GM21447 (cell line): Measurements from ENCODE around the gene PGAM2.

Experiments used
- ATAC-seq: cut with Tn5 transposase; IDR thresholded peaks from one replicate; pipeline ENCODE4 v1.9.1; 2021; ENCODE audit not compliant: unreplicated experiment

The PGAM2 gene

DNA sequence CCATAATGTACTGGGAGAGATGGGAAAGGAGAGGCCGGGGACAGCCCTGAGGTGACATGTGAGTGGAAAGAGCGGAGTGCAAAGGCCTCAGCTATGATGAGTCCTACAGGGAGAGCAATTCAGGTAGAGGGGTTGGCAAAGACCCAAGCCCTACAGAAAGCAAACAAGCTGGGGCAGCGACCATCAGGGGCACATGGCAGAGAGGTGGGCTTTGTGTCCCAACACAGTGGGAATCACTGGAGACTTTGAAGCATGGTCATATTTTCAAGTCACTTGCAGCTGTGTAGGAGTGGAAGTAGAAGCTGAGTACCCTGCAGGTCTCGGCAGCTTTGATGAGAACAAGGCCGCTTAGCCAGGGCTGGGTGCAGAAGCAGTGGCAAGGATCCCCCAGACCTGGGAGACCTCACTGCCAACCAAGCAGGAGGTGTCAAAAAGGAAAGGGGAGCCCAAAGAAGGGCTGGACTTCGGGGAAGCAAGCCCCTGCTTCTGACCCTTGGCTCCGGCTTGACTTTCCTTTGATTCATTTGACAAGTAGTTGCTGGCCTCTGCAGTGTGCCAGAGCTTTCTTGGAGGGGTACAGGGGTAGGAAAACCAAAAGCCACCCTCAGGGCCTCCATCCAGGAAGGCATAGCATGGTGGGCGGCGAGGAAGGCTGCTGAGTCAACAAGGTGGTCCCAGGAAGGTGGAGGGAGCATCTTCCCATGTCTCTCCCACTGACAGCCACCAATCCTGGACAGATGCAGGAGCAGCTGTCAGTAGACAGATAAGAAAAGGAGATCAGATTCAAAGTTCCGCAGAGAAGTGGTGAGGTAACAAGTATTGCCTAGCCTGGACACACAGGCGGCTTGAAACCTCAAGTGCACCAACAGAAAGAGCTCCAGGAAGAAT is 1.9 kb upstream of the PGAM2 start:
- ATAC-seq = no peak

DNA sequence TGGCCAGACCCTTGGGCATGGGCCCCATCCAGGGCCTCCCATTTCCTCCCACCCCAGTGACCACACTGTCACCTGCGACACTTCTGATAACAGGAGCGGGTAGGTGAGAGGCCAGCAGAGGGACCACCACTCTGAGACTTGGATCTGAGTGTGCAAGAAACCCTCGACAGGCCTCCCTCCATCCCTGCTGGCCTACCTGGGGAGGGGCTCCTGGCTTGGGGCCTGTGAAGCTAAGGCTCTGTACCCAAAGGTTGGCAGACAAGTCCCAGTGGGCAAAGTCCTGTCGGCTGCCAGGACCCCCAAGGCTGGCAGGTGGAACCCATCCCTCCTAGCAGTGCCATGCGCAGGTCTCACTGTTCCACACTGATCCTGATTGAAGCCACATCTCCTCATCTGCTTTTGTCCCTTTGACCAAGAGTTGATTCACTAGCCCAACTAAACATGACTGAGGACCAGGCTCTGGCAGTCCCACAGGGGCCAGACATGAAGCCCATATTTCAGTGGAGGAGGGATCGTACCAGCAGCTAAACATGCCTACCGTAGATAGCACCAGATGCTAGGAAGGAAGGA is 1.2 kb upstream of the PGAM2 start:
- ATAC-seq = no peak

DNA sequence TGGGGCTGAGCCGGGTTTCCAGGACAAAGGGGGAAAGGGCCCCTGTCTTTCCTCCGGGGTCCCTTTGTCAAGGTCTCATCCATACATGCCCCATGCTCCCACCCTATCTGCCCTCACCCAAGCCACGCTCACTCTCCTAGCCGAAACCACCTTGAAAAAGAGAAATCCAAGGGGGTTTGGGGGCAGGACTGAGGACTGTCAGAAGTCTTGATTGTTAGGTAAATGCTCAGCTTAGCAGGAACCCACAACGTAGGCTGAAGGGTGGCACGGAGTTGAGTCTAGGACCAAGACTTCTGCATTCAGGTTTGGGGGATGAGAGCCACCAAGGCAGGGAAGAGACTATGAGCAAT is 719 bp upstream of the PGAM2 start:
- ATAC-seq = no peak

GRCh38 chr7:44064791-44065430 is 456 bp downstream of the PGAM2 start:
- ATAC-seq = no peak

DNA sequence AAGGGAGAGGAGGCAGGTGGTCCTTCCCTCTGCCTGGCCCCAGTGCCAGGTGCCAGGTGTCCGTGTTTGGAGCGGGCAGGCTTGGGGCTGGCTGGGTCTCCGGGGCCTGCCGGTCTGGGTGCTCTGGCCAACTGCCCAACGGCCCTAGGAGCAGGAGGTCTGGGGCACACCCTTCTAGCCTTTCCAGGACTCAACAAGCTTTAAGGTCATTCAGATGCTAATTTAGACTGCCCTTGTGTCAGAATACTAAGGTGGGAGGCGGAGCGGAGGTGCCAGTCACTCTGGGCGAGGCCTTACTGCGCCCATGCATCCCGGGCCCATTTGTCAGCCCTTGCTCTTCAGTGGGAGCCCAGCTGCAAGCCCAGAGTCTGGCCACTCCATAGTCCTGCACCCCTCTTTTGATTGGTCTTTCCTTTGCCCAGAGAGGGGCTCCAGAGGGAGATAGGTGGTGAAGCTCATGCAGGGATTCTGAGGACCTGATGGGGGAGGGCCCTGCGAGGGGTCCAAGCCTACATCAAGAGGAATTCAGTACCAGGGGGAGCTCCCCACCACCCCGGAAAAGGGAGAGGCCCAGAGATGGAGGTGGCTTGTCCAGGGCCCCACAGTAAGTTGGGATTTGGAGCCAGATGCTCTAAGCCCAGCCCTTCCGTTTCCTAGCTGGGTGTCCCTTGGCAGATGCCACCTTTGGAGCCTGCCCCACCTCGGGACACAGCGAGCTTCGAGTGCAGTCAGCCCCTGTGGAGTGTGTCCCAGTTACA is 1.3 kb downstream of the PGAM2 start:
- ATAC-seq = no peak

DNA sequence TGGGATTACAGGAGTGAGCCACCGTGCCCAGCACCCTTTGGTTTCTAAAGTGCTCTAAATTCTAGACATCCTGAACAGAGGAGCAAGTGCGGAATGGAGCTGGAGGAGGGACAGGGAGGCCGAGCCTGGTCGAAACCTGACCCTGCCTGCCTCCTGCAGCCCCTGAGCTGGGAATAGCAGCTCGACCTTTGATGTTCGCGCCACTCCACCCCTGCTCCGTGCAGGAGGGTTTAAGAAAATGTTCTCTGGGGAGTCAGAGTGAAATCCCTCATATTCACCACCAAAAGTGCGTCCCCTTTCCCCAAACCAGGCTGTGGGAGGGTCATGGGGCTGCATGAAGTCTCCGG is 1.8 kb downstream of the PGAM2 start:
- no peak for ATAC-seq

DNA sequence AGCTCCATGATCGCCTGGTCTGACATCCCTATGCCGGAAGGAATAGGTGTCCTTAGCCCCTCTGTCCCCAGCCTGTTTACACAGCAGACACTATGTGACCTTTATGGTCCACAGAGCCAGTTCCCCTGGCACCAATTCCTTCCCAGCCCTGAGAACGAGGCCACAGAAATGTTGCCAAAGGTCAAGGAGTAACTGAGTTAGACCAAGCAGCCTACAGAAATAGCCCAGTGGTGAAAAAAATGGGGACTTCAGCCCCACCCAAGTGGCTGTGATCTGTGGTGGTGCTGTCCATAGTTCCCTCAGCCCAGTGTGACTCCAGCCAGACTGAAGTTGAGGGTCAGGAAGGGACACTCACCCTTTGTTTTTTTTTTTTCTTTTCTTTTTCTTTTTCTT is 2.5 kb downstream of the PGAM2 start:
- no peak for ATAC-seq

- ATAC-seq = no peak
Observed at GRCh38 chr7:44062180-44062902, 3.0 kb downstream of the PGAM2 start.

GRCh38 chr7:44061645-44062179 is 3.7 kb downstream of the PGAM2 start:
- no peak for ATAC-seq

DNA sequence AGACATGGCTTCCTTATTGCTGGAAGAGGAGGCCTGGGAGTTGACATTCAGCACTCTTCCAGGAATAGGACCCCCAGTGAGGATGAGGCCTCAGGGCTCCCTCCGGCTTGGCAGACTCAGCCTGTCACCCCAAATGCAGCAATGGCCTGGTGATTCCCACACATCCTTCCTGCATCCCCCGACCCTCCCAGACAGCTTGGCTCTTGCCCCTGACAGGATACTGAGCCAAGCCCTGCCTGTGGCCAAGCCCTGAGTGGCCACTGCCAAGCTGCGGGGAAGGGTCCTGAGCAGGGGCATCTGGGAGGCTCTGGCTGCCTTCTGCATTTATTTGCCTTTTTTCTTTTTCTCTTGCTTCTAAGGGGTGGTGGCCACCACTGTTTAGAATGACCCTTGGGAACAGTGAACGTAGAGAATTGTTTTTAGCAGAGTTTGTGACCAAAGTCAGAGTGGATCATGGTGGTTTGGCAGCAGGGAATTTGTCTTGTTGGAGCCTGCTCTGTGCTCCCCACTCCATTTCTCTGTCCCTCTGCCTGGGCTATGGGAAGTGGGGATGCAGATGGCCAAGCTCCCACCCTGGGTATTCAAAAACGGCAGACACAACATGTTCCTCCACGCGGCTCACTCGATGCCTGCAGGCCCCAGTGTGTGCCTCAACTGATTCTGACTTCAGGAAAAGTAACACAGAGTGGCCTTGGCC is 4.3 kb downstream of the PGAM2 start:
- no peak for ATAC-seq

DNA sequence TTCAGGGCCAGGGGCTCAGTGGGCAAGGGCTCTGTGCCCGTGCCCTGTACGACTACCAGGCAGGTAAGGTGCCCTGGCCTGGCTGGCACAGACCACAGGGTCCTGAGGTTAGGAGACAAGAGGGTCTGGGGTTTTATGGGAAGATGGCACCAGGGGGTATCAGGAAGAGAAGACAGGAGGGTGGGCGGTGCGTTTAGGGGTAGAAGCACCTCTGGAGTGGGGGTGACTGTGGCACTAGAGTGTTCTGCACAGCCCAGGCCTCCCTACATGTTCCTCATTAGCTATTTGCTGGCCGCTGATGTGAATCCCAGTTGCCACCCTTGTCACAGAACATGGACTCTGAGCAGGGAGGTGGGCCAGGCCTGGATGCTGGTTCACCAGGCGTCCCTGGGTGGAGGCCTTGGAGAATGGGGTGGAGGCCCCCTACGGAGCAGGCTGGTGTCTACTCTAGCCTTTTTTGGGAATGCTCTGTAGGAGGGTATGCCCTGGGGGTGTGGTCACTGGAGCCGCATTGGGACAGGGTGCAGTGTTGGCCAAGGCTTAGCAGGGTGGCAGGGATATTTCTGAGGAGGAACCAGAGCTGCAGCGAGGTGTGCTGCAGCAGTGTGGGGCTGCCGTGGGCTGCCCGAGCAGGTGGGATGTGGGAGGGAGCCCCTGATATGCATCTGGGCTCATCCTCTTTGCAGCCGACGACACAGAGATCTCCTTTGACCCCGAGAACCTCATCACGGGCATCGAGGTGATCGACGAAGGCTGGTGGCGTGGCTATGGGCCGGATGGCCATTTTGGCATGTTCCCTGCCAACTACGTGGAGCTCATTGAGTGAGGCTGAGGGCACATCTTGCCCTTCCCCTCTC is 5.0 kb downstream of the PGAM2 start:
- no peak for ATAC-seq

- ATAC-seq = no peak
Observed at GRCh38 chr7:44059219-44060090, 5.9 kb downstream of the PGAM2 start.

GRCh38 chr7:44058759-44059218 is 6.6 kb downstream of the PGAM2 start:
- ATAC-seq = no peak

DNA sequence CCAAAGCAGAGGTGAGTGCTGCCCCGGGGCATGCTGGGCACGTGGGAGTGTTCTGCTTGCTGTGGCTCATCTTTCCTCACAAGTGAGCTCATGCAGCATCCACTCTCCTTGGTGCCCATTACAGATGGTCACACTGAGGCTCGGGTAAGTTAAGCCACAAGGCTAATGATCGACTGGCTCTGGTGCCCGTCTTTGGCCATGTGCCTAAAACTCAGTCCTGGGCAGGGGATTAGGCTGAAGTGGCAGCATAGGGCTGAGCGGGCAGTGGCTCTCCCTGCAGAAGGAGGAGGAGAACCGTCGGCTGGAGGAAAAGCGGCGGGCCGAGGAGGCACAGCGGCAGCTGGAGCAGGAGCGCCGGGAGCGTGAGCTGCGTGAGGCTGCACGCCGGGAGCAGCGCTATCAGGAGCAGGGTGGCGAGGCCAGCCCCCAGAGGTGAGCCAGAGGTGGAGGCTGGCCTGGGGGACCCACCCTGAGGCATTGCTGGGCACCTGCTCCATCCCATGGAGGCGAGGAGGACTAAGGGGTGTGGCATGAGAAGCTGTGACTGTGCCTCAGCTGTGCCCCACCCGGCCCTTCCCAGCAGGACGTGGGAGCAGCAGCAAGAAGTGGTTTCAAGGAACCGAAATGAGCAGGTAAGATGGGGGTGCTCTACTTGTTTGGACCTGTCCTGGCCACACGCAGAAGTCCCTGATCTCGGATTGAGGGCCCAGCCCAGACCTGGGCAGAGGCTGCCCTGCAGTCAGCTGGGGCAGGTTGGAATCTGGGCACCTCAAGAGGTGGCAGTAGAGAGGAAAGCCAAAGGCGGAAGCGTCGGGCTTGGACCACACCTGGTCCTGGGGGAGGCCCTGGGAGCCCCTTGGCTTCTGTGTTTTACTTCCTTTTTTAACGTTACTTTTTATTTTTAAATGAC is 7.3 kb downstream of the PGAM2 start:
- ATAC-seq = no peak

- no peak for ATAC-seq
Observed at GRCh38 chr7:44057181-44057848, 8.1 kb downstream of the PGAM2 start.

DNA sequence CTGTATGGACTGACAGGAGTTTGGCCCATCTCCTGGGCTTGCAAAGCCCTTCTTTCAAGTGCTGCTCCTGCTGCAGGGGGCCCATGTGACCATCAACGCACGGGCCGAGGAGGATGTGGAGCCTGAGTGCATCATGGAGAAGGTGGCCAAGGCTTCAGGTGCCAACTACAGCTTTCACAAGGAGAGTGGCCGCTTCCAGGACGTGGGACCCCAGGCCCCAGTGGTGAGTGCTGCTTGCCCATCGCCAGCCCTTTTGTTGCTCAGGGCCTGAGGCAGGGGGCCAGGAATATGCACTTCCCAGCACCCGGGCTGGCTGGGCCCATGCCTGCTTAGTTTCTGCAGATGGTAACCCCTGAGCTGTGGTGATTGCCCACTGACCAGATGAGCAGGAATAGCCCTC is 8.7 kb downstream of the PGAM2 start:
- no peak for ATAC-seq
